Measurements from ENCODE around the gene SYT9. TPM values are rescaled to one million over a fixed set of nuclear protein-coding genes. Genes with fewer than 3 reads are reported as not detected.

Gene SYT9
- polyA plus RNA-seq, 3 donors, result not detected

DNA sequence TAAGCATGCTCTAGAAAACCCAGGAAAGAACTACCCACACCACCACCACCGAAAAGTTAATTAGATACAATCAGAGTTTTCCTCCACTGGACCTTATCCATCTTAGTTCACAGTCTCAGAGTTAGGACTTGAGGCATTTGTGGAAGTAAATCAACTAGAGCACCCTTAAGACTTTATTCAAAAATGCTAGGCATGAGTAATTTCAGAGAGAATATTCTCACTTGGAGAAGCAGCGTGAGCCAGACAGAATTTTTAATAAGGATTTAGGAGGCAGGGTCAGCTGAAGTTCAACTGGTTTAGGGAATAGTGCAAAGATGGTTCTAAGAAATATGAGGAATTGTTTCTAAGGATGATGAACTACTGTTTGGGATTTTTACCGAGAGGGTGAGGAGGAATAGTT, 232.4 kb downstream of the SYT9 start:
- no peaks in the 10 kb centered on the region for H3K9me3 ChIP-seq (replicated peaks in 1 of 2; ENCODE audit: control insufficient read depth in 1 of 2, insufficient read depth in 1 of 2, low read length in 2 of 2)
- H2AFZ ChIP-seq (ENCODE audit: insufficient read depth, low read depth, low read length, poor library complexity, severe bottlenecking), result no peak overlapping the region
- H3K27ac ChIP-seq (ENCODE audit: low read depth in 1 of 2, low read length in 2 of 2), result no peak overlapping the region
- Mint-ChIP-seq H3K4me3 (no peak overlapping the region), H3K9me3 (no peaks in the 10 kb centered on the region), H3K27ac (no peak overlapping the region), H3K27me3 (ENCODE audit: low read depth in 3 of 3) (peaks cover 0 to 5% (median 0%) of the 10 kb centered on the region in 3 donors), H3K4me1 (peaks cover under 1% of the 10 kb centered on the region), H3K36me3 (peaks cover 0 to 3% of the 10 kb centered on the region in 2 donors)
- peaks cover 0 to under 1% of the 10 kb centered on the region in 2 donors for H3K4me1 ChIP-seq (ENCODE audit: control insufficient read depth in 1 of 2, insufficient read depth in 2 of 2, low read length in 2 of 2)
- H3K79me2 ChIP-seq (ENCODE audit: insufficient read depth, low read length), result no peaks in the 10 kb centered on the region
- no peak overlapping the region for H3K4me2 ChIP-seq (replicated peaks; ENCODE audit: extremely low read depth, low read length, poor library complexity, severe bottlenecking)
- no peak overlapping the region for H3K9ac ChIP-seq (ENCODE audit: insufficient read depth, low read length, poor library complexity, severe bottlenecking)
- TF ChIP-seq, protein P1, sequence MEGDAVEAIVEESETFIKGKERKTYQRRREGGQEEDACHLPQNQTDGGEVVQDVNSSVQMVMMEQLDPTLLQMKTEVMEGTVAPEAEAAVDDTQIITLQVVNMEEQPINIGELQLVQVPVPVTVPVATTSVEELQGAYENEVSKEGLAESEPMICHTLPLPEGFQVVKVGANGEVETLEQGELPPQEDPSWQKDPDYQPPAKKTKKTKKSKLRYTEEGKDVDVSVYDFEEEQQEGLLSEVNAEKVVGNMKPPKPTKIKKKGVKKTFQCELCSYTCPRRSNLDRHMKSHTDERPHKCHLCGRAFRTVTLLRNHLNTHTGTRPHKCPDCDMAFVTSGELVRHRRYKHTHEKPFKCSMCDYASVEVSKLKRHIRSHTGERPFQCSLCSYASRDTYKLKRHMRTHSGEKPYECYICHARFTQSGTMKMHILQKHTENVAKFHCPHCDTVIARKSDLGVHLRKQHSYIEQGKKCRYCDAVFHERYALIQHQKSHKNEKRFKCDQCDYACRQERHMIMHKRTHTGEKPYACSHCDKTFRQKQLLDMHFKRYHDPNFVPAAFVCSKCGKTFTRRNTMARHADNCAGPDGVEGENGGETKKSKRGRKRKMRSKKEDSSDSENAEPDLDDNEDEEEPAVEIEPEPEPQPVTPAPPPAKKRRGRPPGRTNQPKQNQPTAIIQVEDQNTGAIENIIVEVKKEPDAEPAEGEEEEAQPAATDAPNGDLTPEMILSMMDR (IDR thresholded peaks at IDR 0.05), result no peak
- 94% methylated on average over 2 of the region's 3 CpGs for WGBS (ENCODE audit: insufficient coverage)
- H4K20me1 ChIP-seq (ENCODE audit: insufficient read depth, low read length), result no peaks in the 10 kb centered on the region
- no peak for DNase-seq
- H3K4me3 ChIP-seq (replicated peaks in 1 of 3; ENCODE audit: low read depth in 2 of 3, low read length in 3 of 3), result no peak overlapping the region
- intact Hi-C loops (cut with micrococcal nuclease), result no loop called here
- H3K36me3 ChIP-seq (replicated peaks in 1 of 2; ENCODE audit: control insufficient read depth in 1 of 2, insufficient read depth in 2 of 2, low read length in 2 of 2), result no peaks in the 10 kb centered on the region
- H3K27me3 ChIP-seq (ENCODE audit: control insufficient read depth in 2 of 2, insufficient read depth in 2 of 2, low read length in 2 of 2), result no peaks in the 10 kb centered on the region

- no peak overlapping the region for H3K4me3 ChIP-seq (replicated peaks in 1 of 3; ENCODE audit: low read depth in 2 of 3, low read length in 3 of 3)
- no peak for DNase-seq
- peaks cover 5% of the 10 kb centered on the region for H3K4me1 Mint-ChIP-seq
- no peaks in the 10 kb centered on the region for H3K9me3 ChIP-seq (replicated peaks in 1 of 2; ENCODE audit: control insufficient read depth in 1 of 2, insufficient read depth in 1 of 2, low read length in 2 of 2)
- no peak overlapping the region for H3K9ac ChIP-seq (ENCODE audit: insufficient read depth, low read length, poor library complexity, severe bottlenecking)
- H2AFZ ChIP-seq (ENCODE audit: insufficient read depth, low read depth, low read length, poor library complexity, severe bottlenecking), result no peak overlapping the region
- peaks cover 0 to 5% (median 0%) of the 10 kb centered on the region in 3 donors for H3K27me3 Mint-ChIP-seq (ENCODE audit: low read depth in 3 of 3)
- no peak overlapping the region for H3K27ac Mint-ChIP-seq
- H3K4me3 Mint-ChIP-seq, result no peak overlapping the region
- no peak overlapping the region for H3K4me2 ChIP-seq (replicated peaks; ENCODE audit: extremely low read depth, low read length, poor library complexity, severe bottlenecking)
- no peaks in the 10 kb centered on the region for H3K79me2 ChIP-seq (ENCODE audit: insufficient read depth, low read length)
- 100% methylated on average over 1 of the region's 3 CpGs for WGBS (ENCODE audit: insufficient coverage)
- H3K36me3 ChIP-seq (replicated peaks in 1 of 2; ENCODE audit: control insufficient read depth in 1 of 2, insufficient read depth in 2 of 2, low read length in 2 of 2), result no peaks in the 10 kb centered on the region
- H3K4me1 ChIP-seq (ENCODE audit: control insufficient read depth in 1 of 2, insufficient read depth in 2 of 2, low read length in 2 of 2), result peaks cover 5 to 6% of the 10 kb centered on the region in 2 donors
- no peaks in the 10 kb centered on the region for H3K9me3 Mint-ChIP-seq
- TF ChIP-seq, protein P1 (IDR thresholded peaks at IDR 0.05), result no peak
- intact Hi-C loops (cut with micrococcal nuclease), result no loop called here
- H3K27me3 ChIP-seq (ENCODE audit: control insufficient read depth in 2 of 2, insufficient read depth in 2 of 2, low read length in 2 of 2), result no peaks in the 10 kb centered on the region
- H3K36me3 Mint-ChIP-seq, result peaks cover 0 to 3% of the 10 kb centered on the region in 2 donors
- no peaks in the 10 kb centered on the region for H4K20me1 ChIP-seq (ENCODE audit: insufficient read depth, low read length)
- no peak overlapping the region for H3K27ac ChIP-seq (ENCODE audit: low read depth in 1 of 2, low read length in 2 of 2)
Observed at GRCh38 chr11:7484645-7485044, 232.9 kb downstream of the SYT9 start.
